ENCODE data around the gene KRTAP1-5.
"Not testable (repeated sequence)": the region's sequence is repeated elsewhere in the genome, so short reads cannot be mapped to it uniquely, and the experiment has no call there.

KRTAP1-5 gene

DNA sequence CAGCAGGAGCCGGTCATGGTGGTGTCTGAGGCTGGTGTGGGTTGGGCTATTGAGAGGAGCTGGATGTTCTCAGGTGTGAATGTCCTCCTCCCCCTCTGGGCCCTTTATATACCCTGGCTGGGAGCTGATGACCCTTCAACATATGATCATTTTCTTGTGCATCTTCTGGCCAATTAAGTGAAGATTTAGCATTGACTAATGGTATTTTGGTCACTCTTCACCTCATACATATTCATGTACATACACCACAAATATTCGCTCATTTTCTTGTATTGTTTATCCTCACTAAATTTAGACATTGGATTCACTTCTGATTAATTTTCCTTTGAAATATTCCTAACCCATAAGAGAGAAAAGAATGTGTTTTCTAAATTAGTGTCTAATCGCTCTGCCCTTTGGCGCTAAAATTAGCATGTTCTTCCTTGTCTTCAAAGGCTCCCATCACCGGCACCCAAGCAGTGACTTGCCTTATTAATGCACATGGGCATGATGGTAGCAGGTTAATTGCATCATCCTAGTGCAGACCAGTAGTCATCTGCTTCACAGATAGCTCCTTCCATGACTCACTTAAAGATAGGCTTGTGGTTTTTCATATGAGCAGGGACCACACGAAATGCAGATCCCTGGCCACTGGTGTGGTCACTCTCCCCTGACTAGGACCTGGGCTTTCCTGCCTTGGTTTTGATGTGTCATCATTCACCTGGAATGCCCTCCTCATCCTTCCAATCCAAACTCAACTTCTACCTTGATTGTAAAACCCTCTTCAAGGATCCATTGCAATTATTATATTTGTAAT is 39.0 kb upstream of the KRTAP1-5 start, which contains the start of gene KRTAP2-4:
KRTAP2-4 (minus strand) TSS at position 51 of the 796 bp plus-strand sequence; CDS start at position 17, 34 bp downstream.
- H3K4me3 ChIP-seq (ENCODE audit: low read length), result no peak within 1 kb of the TSS
- TF ChIP-seq, protein P1, sequence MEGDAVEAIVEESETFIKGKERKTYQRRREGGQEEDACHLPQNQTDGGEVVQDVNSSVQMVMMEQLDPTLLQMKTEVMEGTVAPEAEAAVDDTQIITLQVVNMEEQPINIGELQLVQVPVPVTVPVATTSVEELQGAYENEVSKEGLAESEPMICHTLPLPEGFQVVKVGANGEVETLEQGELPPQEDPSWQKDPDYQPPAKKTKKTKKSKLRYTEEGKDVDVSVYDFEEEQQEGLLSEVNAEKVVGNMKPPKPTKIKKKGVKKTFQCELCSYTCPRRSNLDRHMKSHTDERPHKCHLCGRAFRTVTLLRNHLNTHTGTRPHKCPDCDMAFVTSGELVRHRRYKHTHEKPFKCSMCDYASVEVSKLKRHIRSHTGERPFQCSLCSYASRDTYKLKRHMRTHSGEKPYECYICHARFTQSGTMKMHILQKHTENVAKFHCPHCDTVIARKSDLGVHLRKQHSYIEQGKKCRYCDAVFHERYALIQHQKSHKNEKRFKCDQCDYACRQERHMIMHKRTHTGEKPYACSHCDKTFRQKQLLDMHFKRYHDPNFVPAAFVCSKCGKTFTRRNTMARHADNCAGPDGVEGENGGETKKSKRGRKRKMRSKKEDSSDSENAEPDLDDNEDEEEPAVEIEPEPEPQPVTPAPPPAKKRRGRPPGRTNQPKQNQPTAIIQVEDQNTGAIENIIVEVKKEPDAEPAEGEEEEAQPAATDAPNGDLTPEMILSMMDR (conservative IDR thresholded peaks at IDR 0.05; ENCODE audit: low read depth, low read length), result no peak
- no peak for DNase-seq (ENCODE audit: low read depth)

DNA sequence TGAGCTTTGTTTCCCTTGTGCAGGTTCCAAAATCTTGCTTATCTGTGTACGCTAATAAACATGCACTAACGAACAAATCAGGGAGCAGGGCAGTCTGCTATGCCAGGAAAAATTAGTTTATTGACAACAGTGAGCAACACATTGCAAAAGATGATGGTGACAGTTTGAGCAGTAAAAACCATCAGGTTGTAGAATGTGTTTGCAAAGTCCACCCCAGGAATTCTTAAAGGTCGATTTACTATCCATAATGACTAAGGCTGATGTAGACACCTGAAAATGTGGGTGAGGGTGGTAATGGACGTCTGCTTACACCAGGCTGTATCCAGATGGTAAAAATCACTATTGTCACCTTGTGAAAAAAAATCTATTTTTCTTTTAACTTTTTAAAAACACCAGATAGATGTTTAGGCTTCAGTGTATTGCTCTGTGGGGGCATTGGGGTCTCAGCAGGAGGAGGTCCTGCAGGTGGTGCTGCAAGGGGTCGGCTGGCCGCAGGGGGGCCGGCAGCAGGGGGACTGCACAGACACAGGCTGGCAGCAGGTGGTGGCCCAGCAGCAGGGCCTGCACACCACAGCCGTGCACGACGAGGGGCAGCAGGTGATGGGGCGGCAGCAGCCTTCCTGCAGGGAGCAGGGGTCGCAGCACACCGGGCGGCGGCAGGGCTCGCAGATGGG is 38.1 kb upstream of the KRTAP1-5 start:
- not testable (repeated sequence) for DNase-seq (ENCODE audit: low read depth); H3K4me3 ChIP-seq (ENCODE audit: low read length)

DNA sequence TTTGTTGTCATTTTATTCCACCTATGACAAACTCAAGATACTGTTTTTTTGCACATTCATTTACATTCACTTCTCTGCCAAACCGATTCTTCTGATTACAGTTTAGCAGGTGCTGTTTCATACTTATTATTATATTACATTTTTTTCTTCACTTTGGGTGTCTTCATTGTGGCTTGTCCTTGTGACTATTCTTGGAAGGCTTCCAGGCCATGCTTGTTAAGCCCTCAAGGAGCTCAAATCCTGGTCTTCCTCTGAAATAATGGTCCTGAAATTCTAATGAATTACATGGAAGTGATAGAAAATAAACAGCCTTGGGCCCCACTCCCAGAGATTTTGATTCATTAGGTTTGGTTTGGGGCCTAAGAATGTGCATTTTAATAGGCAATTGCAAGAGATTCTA is 37.3 kb upstream of the KRTAP1-5 start:
- no peak overlapping the region for H3K4me3 ChIP-seq (ENCODE audit: low read length)
- TF ChIP-seq, protein P1 (conservative IDR thresholded peaks at IDR 0.05; ENCODE audit: low read depth, low read length), result no peak
- no peak for DNase-seq (ENCODE audit: low read depth)

DNA sequence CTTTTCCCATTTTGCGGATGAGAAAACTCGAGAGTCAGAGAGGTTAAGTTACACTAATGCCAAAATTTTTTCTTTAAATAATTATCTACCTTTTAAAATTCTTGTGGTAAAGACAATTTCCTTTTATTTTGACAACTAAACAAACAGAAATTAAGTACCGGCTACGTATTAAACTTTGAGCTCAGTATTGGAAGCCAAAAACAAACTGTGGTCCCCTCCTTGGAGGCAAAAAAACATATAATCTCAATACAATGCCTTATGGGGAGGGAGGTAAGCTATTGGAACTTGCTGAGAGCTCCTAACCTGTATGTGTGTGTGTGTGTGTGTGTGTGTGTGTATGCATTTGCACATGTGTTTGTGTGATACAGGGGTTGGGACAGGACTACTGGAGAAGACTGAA is 36.4 kb upstream of the KRTAP1-5 start:
- no peak overlapping the region for H3K4me3 ChIP-seq (ENCODE audit: low read length)
- TF ChIP-seq, protein P1 (conservative IDR thresholded peaks at IDR 0.05; ENCODE audit: low read depth, low read length), result no peak
- DNase-seq (ENCODE audit: low read depth), result no peak

DNA sequence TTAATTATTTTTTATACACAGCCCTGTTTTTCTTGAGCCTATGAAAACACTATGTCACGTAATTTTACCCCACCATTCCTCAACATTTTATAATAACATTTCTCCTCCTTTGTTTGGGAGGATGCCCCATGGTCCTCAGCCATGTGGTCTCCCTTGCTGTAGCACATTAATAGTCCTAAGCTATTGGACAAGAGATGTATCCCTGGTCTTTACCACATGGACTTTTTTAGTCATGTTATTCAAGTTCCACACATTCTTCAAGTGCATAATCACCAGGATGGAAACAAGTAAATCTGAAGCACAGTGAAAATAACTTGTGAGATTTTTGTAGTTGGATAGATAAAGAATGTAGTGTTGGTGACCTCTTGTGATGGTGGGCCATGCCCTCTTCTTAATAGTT is 35.0 kb upstream of the KRTAP1-5 start:
- TF ChIP-seq, protein P1 (conservative IDR thresholded peaks at IDR 0.05; ENCODE audit: low read depth, low read length), result no peak
- H3K4me3 ChIP-seq (ENCODE audit: low read length), result no peak overlapping the region
- peak; percentile 87 for DNase-seq (ENCODE audit: low read depth)

DNA sequence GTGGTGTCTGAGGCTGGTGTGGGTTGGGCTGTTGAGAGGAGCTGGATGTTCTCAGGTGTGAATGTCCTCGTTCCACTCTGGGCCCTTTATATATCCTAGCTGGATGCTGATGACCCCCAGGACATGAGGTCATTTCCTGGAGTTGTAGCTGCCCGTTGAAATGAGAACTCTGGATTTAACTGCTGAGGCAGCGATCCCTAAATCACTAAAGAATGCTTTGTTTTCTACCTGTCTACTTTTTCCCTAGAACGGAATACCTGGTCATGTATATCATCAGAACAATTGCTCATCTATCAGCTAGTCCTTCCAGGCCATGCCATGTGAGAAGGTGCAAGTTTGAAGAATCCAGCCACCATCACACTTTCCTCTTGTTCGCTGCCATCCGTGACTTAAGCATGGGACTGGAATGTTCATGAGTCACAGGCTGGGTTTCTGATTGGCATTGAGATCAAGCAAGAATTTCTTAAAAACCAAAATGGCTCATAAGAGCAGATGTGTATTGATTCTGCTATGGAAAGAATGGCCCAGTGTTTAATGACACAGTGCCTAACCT is 33.1 kb upstream of the KRTAP1-5 start, which contains the start of gene KRTAP2-3:
KRTAP2-3 (minus strand) TSS at position 63 of the 553 bp plus-strand sequence. CDS start 64 bp downstream, outside the sequence.
- H3K4me3 ChIP-seq (ENCODE audit: low read length), result no peak within 1 kb of the TSS
- peak; percentile 85 for DNase-seq (ENCODE audit: low read depth)
- TF ChIP-seq, protein P1 (conservative IDR thresholded peaks at IDR 0.05; ENCODE audit: low read depth, low read length), result no peak

DNA sequence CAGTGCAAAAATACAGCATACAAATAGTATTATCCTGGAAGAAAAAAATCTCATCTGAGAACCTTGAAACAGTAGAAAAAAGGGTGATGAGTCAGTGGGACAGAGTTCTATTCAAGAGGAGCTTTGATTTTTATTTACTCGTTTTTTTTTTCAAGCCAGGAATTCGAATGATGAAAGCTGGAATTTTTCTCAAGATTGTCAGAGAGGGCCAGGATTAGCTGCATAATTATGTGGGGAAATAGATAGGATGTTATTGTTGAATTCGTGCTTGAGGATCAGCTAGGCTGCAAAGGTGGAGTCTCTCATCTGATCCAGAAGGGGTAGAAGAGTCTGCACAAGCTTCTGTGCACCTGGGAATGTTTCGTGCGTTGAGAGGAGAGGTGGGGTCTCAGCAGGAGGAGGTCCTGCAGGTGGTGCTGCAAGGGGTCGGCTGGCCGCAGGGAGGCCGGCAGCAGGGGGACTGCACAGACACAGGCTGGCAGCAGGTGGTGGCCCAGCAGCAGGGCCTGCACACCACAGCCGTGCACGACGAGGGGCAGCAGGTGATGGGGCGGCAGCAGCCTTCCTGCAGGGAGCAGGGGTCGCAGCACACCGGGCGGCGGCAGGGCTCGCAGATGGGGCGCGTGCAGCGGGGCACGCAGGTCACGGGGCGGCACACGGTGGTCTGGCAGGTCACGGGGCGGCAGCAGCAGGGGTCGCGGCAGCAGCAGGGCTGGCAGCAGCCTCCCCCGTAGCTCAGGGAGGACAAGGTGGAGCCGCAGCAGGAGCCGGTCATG is 32.5 kb upstream of the KRTAP1-5 start:
- H3K4me3 ChIP-seq (ENCODE audit: low read length), result not testable (repeated sequence)
- DNase-seq (ENCODE audit: low read depth), result peak; percentile 58

All from retinal pigment epithelial cell (primary cell).